Measurements from ENCODE around the gene ADCY3. TPM values are rescaled to one million over a fixed set of nuclear protein-coding genes. Genes with fewer than 3 reads are reported as not detected.

Gene ADCY3
- total RNA-seq, 1 donor = 42.0 TPM

DNA sequence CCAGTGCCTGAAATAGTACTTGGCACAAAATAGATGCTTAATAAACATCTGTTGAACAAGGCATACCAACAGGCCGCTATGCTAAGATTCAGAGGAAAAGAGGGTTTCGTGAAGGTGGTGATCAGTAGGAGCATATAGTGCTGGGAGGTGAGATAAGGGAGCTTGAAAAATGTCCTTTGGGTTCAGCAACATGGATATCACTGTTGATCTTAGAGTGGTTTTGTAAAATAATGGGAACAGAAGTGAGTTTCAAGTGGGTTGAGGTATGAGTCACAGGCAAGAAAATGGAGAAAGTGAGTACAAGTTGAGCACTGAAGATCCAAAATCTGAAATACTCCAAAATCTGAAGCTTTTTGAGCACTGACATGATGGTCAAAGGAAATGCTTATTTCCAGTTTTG, 122.4 kb downstream of the ADCY3 start:
- no peak for DNase-seq (ENCODE audit: low read depth)
- TF ChIP-seq, protein P1, sequence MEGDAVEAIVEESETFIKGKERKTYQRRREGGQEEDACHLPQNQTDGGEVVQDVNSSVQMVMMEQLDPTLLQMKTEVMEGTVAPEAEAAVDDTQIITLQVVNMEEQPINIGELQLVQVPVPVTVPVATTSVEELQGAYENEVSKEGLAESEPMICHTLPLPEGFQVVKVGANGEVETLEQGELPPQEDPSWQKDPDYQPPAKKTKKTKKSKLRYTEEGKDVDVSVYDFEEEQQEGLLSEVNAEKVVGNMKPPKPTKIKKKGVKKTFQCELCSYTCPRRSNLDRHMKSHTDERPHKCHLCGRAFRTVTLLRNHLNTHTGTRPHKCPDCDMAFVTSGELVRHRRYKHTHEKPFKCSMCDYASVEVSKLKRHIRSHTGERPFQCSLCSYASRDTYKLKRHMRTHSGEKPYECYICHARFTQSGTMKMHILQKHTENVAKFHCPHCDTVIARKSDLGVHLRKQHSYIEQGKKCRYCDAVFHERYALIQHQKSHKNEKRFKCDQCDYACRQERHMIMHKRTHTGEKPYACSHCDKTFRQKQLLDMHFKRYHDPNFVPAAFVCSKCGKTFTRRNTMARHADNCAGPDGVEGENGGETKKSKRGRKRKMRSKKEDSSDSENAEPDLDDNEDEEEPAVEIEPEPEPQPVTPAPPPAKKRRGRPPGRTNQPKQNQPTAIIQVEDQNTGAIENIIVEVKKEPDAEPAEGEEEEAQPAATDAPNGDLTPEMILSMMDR (IDR thresholded peaks at IDR 0.05; ENCODE audit: insufficient read depth, low read length) = no peak
- H3K4me3 ChIP-seq (ENCODE audit: low read depth, low read length) = no peak overlapping the region

DNA sequence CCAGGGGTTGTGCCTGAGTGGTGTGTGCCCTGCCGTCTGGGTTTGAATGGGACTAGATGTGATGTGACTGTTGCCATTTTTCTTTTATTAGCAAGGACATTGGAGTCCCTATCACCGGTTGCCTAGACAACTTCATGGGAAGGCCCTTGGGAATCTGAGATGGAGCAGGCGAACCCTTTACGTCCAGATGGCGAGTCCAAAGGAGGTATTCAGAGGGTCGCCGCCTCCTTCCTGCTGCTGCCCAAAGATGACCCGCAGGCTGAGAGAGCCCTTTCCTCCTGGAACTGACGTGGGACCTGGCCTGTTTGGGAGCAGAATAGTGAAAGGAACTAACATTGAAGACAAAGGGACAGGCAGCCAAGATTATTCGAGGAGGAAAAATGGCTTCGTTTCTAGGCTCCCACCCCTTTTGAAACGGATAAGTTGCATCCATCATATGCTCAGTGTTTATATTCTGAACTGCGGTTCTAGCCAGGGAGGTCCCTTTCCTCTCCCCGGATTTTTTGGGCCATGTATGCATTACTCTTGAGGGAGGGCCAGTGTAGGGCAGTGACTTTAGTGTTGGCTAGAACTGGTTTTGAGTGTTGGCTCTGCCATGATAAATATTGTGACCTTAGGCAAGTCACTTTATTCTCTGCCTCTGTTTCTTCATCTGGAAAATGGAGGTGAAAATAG, 126.1 kb downstream of the ADCY3 start:
- TF ChIP-seq, protein P1 (IDR thresholded peaks at IDR 0.05; ENCODE audit: insufficient read depth, low read length) = no peak
- H3K4me3 ChIP-seq (ENCODE audit: low read depth, low read length) = peak overlapping the region; percentile 96
- no peak for DNase-seq (ENCODE audit: low read depth)

DNA sequence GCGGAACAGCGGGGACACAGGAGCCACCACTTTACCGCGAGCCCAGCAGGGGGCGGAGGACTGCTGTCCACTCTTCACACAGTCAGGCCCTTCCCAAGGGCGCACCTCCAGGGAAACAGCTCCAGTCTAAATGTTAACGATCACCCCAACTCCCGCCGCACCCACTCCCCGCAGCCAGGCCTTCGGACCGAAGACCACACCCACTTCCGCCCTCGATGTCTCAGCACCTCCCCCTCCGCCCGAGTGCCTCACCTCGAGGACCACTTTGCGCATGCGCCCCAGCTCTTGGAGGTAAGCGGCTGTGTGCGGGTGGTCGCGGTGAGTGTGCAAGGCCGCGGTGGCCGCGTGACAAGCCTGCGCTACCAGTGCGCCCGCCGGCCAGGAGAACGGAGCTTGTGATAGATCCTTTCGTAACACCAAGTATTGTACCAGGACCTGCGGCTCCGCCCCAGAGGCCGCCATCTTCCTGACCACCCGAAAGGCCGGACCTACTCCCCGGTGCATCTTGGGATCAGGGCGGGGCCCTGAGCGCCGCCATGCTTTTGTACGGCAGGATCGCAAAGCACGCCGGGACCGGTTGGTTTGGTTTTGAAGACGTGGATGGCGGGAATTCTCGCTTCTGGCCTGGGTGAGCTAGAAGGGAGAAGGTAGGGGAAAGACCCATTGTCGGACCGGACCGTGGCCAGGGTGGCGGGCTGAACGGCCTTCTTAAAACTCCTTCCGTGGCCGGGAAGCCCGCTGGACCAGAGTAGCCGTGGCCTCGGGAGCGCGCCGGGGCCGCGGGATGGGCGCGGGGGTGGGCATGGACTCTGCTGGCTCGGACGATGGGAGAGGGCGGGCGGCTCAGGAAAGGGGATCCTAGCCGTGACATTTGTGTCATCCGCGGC, 126.9 kb downstream of the ADCY3 start, which contains the start of the genes CENPO and PTRHD1:
Gene CENPO (plus strand): TSS at position 552 of the 887 bp plus-strand sequence. CDS start 495 bp downstream, outside the sequence.
Gene PTRHD1 (minus strand): TSS at position 518 of the 887 bp plus-strand sequence. CDS start 14 bp downstream, at position 504.
- TF ChIP-seq, protein P1 (IDR thresholded peaks at IDR 0.05; ENCODE audit: insufficient read depth, low read length) = peak; percentile 74
- H3K4me3 ChIP-seq (ENCODE audit: low read depth, low read length) = peak within 1 kb of the TSS; percentile 96

DNA sequence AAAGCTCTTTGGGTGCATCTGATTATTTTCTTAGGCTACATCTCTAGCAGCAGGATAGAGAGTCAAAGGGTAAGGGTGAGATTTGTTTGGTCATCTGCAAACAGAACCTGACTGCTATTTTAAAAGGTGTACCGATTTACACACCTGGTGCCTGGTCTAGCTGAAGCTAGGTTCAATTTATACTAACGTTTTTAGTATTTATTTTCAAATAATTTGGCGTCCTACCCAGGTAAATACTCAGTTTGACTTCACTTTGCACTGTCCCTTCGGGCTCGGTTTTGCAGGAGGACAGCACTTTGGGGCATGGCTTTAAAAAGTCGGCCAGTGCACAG, 127.5 kb downstream of the ADCY3 start:
- H3K4me3 ChIP-seq (ENCODE audit: low read depth, low read length) = peak overlapping the region; percentile 96
- no peak for DNase-seq (ENCODE audit: low read depth)
- TF ChIP-seq, protein P1 (IDR thresholded peaks at IDR 0.05; ENCODE audit: insufficient read depth, low read length) = no peak

More for the DNA sequence above, 126.9 kb downstream of the ADCY3 start, which contains the start of the genes CENPO and PTRHD1:
- DNase-seq (ENCODE audit: low read depth) = peak; percentile 96

DNA sequence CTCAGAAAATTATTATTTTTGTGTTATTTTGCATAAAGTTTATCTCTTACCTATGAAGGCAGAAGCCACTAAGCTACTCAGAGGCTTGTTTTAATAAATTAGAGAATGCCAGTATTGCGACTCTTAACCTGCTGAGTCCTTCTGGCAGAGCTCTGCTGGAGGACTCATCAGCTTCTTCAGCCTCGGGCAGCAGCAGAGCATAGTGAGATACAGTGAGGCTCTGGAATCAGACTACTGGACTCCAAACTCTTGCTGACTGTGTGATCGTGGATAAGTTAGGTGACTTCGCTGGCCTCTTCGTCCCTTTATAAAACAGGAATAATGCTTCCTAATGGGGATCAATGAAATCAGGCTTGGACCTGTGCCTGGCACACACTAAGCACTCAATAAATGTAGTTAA, 128.6 kb downstream of the ADCY3 start:
- TF ChIP-seq, protein P1 (IDR thresholded peaks at IDR 0.05; ENCODE audit: insufficient read depth, low read length) = no peak
- no peak overlapping the region for H3K4me3 ChIP-seq (ENCODE audit: low read depth, low read length)
- DNase-seq (ENCODE audit: low read depth) = no peak

DNA sequence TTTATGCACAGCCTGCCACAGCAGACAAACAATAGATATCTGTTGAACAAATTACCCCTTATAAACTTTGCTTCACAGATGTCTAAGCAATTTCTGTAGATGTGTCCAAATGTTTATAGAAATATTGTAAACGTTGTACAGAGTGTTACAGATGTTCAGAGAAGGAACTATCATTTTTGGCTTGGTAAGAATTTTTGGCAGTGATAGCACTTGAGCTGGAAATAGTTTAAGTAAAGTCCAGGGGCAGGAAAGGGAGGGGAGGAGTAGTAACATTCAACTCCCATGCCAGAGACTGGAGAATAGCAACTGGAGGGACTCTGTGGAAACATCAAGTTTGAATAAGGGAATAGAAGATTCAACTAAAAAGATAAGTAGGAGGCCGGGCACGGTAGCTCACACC, 131.2 kb downstream of the ADCY3 start:
- no peak overlapping the region for H3K4me3 ChIP-seq (ENCODE audit: low read depth, low read length)
- TF ChIP-seq, protein P1 (IDR thresholded peaks at IDR 0.05; ENCODE audit: insufficient read depth, low read length) = no peak
- DNase-seq (ENCODE audit: low read depth) = no peak
